Activated T-cell treated with anti-CD3 and anti-CD28 coated beads, Interleukin-2, amount 50 U/mL, for 72 hours (primary cell): ENCODE measurements around the gene GRIK3. TPM values are rescaled to one million over a fixed set of nuclear protein-coding genes. Genes with fewer than 3 reads are reported as not detected.

ENCODE experiments used
- ATAC-seq, 2 donors: fragments of 150-1000 bp; cut with Tn5 transposase; replicated peaks in 1 of 2; 2 replicates each; pipeline ENCODE4 v1.10.0; 2021; ENCODE audit warnings: moderate library complexity in 2 of 2, mild to moderate bottlenecking in 1 of 2
- DNase-seq, 2 donors: peaks; one replicate each; pipeline ENCODE4 v3.0.0; 2021 to 2022; ENCODE audit warnings: mixed read lengths in 1 of 2
- H3K27ac Mint-ChIP-seq: one replicate; pipeline ENCODE4 v1.8.0; 2022; ENCODE audit warnings: mild to moderate bottlenecking, moderate library complexity, mixed read lengths
- H3K27me3 Mint-ChIP-seq: one replicate; pipeline ENCODE4 v1.8.0; 2022; ENCODE audit warnings: low read depth, mixed read lengths
- H3K36me3 Mint-ChIP-seq, 2 donors: one replicate each; pipeline ENCODE4 v1.8.0; 2022; ENCODE audit warnings: mixed read lengths in 2 of 2, mild to moderate bottlenecking in 1 of 2; ENCODE audit not compliant: insufficient read depth in 2 of 2
- H3K4me1 Mint-ChIP-seq: one replicate; pipeline ENCODE4 v1.8.0; 2022; ENCODE audit warnings: low read depth, mixed read lengths
- H3K4me3 Mint-ChIP-seq, 2 donors: one replicate each; pipeline ENCODE4 v1.8.0; 2022; ENCODE audit warnings: mild to moderate bottlenecking in 2 of 2, mixed read lengths in 2 of 2, moderate library complexity in 2 of 2
- H3K9me3 Mint-ChIP-seq, 2 donors: one replicate each; pipeline ENCODE4 v1.8.0; 2022; ENCODE audit warnings: mixed read lengths in 2 of 2
- total RNA-seq, 2 donors: library from RNA; stranded (reverse); gene quantifications; one replicate each; pipeline ENCODE4 v1.2.3, GENCODE V29; 2022

Gene GRIK3
- total RNA-seq, 2 donors from 2014 or later = not detected

- Mint-ChIP-seq H3K27me3 (peaks cover 15% of the 10 kb centered on the region), H3K27ac (no peak overlapping the region), H3K36me3 (no peaks in the 10 kb centered on the region)
These were observed 42.0 kb downstream of the GRIK3 start for GRCh38 chr1:36992139-36992943.

GRCh38 chr1:36991551-36991950 is 42.8 kb downstream of the GRIK3 start:
- no peak overlapping the region for H3K27ac Mint-ChIP-seq
- no peaks in the 10 kb centered on the region for H3K4me1 Mint-ChIP-seq
- H3K27me3 Mint-ChIP-seq = peaks cover 15% of the 10 kb centered on the region
- H3K9me3 Mint-ChIP-seq = no peaks in the 10 kb centered on the region
- ATAC-seq = no peak
- DNase-seq = no peak
- no peak overlapping the region for H3K4me3 Mint-ChIP-seq
- no peaks in the 10 kb centered on the region for H3K36me3 Mint-ChIP-seq

More at GRCh38 chr1:36992139-36992943, 42.0 kb downstream of the GRIK3 start:
- DNase-seq = no peak
- Mint-ChIP-seq H3K9me3 (no peaks in the 10 kb centered on the region), H3K4me3 (no peak overlapping the region), H3K4me1 (no peaks in the 10 kb centered on the region)
- no peak for ATAC-seq

GRCh38 chr1:36990928-36991327 is 43.4 kb downstream of the GRIK3 start:
- no peak for ATAC-seq
- no peaks in the 10 kb centered on the region for H3K36me3 Mint-ChIP-seq
- no peak overlapping the region for H3K4me3 Mint-ChIP-seq
- no peaks in the 10 kb centered on the region for H3K4me1 Mint-ChIP-seq
- DNase-seq = no peak
- no peak overlapping the region for H3K27ac Mint-ChIP-seq
- H3K9me3 Mint-ChIP-seq = no peaks in the 10 kb centered on the region
- H3K27me3 Mint-ChIP-seq = peaks cover 21% of the 10 kb centered on the region

DNA sequence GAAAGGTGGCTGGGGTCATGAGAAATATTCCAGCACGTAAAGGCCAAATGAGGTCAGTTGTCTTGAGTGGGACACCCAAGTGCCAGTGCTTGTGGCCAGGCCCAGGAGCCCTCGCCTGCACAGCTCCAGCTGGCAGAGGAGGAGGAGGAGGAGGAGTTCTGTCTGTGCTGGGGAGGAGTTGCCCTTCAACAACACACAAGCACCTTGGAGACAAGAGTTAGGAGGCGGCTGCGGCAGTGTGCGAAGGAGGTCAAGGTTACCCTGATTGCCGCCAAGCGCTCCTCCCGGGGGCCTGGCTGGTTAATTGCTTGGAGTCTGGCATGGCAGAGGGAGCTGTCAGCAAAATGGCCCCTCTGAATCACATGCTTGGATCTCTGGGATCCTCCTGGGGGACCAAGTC is 45.1 kb downstream of the GRIK3 start:
- ATAC-seq (no peak), DNase-seq (no peak)
- Mint-ChIP-seq H3K4me3 (no peak overlapping the region), H3K27ac (no peak overlapping the region), H3K36me3 (no peaks in the 10 kb centered on the region), H3K4me1 (no peaks in the 10 kb centered on the region), H3K9me3 (no peaks in the 10 kb centered on the region), H3K27me3 (peaks cover 23% of the 10 kb centered on the region)

GRCh38 chr1:36988741-36989193 is 45.5 kb downstream of the GRIK3 start:
- no peaks in the 10 kb centered on the region for H3K36me3 Mint-ChIP-seq
- DNase-seq (no peak), ATAC-seq (no peak)
- no peaks in the 10 kb centered on the region for H3K9me3 Mint-ChIP-seq
- H3K27ac Mint-ChIP-seq = no peak overlapping the region
- H3K4me1 Mint-ChIP-seq = no peaks in the 10 kb centered on the region
- peaks cover 23% of the 10 kb centered on the region for H3K27me3 Mint-ChIP-seq
- no peak overlapping the region for H3K4me3 Mint-ChIP-seq

- DNase-seq (no peak), ATAC-seq (no peak)
- Mint-ChIP-seq H3K4me3 (no peak overlapping the region), H3K4me1 (no peaks in the 10 kb centered on the region), H3K27ac (no peak overlapping the region), H3K27me3 (peaks cover 23% of the 10 kb centered on the region), H3K9me3 (no peaks in the 10 kb centered on the region), H3K36me3 (no peaks in the 10 kb centered on the region)
These were observed 46.0 kb downstream of the GRIK3 start for GRCh38 chr1:36988321-36988720.

DNA sequence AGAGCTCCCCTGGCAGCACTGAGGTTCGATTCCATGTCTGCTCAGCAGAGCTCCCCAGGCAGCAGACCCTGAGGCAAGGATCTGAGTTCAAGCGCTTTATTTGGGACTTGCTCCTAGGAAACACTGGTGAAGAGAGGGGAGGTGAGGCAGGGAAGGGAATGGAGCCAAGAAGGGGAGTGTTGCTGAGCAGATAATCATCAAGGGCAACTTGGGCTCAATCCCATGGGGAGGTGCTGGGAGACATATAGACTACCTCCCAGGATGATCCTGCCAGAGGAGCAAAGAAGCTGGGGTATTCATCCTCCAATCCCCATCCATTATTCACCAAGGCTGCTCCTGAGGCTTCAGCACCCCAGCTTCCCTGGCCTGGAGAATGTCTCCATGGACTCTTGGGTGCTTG is 47.0 kb downstream of the GRIK3 start:
- H3K4me3 Mint-ChIP-seq = no peak overlapping the region
- no peaks in the 10 kb centered on the region for H3K36me3 Mint-ChIP-seq
- H3K4me1 Mint-ChIP-seq = no peaks in the 10 kb centered on the region
- H3K9me3 Mint-ChIP-seq = no peaks in the 10 kb centered on the region
- H3K27me3 Mint-ChIP-seq = peaks cover 22% of the 10 kb centered on the region
- H3K27ac Mint-ChIP-seq = no peak overlapping the region
- DNase-seq (no peak), ATAC-seq (no peak)

GRCh38 chr1:36986241-36986985 is 47.9 kb downstream of the GRIK3 start:
- no peak for DNase-seq
- no peaks in the 10 kb centered on the region for H3K36me3 Mint-ChIP-seq

GRCh38 chr1:36984675-36985074 is 49.6 kb downstream of the GRIK3 start:
- Mint-ChIP-seq H3K36me3 (no peaks in the 10 kb centered on the region), H3K4me3 (no peak overlapping the region), H3K9me3 (no peaks in the 10 kb centered on the region), H3K27me3 (peaks cover 19% of the 10 kb centered on the region), H3K27ac (no peak overlapping the region), H3K4me1 (no peaks in the 10 kb centered on the region)
- ATAC-seq = no peak
- no peak for DNase-seq

More at GRCh38 chr1:36986241-36986985, 47.9 kb downstream of the GRIK3 start:
- Mint-ChIP-seq H3K4me3 (no peak overlapping the region), H3K4me1 (no peaks in the 10 kb centered on the region), H3K27me3 (peaks cover 18% of the 10 kb centered on the region), H3K27ac (no peak overlapping the region), H3K9me3 (no peaks in the 10 kb centered on the region)
- ATAC-seq = no peak

- H3K27me3 Mint-ChIP-seq = peaks cover 19% of the 10 kb centered on the region
- DNase-seq (no peak), ATAC-seq (no peak)
- no peaks in the 10 kb centered on the region for H3K9me3 Mint-ChIP-seq
- H3K27ac Mint-ChIP-seq = no peak overlapping the region
- H3K36me3 Mint-ChIP-seq = no peaks in the 10 kb centered on the region
- no peak overlapping the region for H3K4me3 Mint-ChIP-seq
- H3K4me1 Mint-ChIP-seq = no peaks in the 10 kb centered on the region
These were observed 50.3 kb downstream of the GRIK3 start for GRCh38 chr1:36984026-36984425.

- H3K4me1 Mint-ChIP-seq = no peaks in the 10 kb centered on the region
- H3K27me3 Mint-ChIP-seq = peaks cover 19% of the 10 kb centered on the region
- no peak overlapping the region for H3K27ac Mint-ChIP-seq
- DNase-seq = no peak
- no peak overlapping the region for H3K4me3 Mint-ChIP-seq
- no peak for ATAC-seq
- H3K9me3 Mint-ChIP-seq = no peaks in the 10 kb centered on the region
- H3K36me3 Mint-ChIP-seq = no peaks in the 10 kb centered on the region
These were observed 51.6 kb downstream of the GRIK3 start for GRCh38 chr1:36982709-36983108.

DNA sequence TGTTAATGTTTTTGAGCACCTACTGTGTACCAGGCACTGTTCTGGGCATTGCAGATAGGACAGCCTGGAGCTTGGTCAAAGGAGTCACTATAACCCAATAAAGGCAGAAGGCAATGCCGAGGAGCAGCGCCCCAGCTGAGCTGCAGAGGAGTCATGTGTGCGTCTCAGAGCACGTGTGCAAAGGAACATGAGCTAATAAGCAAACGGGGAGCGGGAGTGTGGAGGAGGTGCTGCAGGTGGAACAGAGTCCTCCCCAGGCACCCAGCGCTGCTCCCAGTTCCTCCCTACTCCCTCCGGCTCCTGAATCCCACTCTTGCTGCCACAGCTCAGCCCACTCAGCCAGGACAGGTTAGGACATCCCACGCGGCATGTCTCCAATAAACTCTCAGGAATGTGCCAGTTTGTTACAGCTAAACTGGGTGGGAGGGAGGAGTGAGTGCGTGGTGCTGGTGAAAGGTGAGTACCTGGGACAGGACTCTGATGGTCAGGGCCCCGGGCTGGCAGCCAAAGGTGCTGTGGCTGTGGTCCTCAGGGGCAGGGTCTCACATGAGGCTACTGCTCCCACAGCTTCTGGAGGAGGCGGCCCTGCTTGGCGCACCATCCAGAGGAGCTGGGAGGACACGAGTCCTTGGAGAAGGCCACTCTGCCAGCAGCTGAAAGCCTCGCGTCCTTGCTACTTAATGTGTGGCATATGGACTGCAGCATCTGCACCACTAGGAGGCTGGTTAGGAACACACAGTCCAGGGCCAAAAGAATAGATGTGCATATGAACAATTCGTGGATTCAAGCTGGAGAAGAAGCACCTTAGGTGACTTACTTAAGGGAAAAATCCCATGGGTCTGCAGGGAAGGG is 52.3 kb downstream of the GRIK3 start:
- Mint-ChIP-seq H3K36me3 (no peaks in the 10 kb centered on the region), H3K9me3 (no peaks in the 10 kb centered on the region), H3K27ac (no peak overlapping the region), H3K4me3 (no peak overlapping the region), H3K27me3 (peaks cover 19% of the 10 kb centered on the region), H3K4me1 (no peaks in the 10 kb centered on the region)
- ATAC-seq (no peak), DNase-seq (no peak)

GRCh38 chr1:36981126-36981525 is 53.2 kb downstream of the GRIK3 start:
- H3K9me3 Mint-ChIP-seq = no peaks in the 10 kb centered on the region
- H3K4me1 Mint-ChIP-seq = no peaks in the 10 kb centered on the region

More at GRCh38 chr1:36981126-36981525, 53.2 kb downstream of the GRIK3 start:
- Mint-ChIP-seq H3K4me3 (no peak overlapping the region), H3K36me3 (no peaks in the 10 kb centered on the region), H3K27me3 (peaks cover 14% of the 10 kb centered on the region), H3K27ac (no peak overlapping the region)
- DNase-seq = no peak
- ATAC-seq = no peak
